ENCODE results near the gene ATP5F1C. TPM values are rescaled to one million over a fixed set of nuclear protein-coding genes. Genes with fewer than 3 reads are reported as not detected.

ATP5F1C gene
- total RNA-seq, 1 experiment from 2014 or later: 280 TPM

DNA sequence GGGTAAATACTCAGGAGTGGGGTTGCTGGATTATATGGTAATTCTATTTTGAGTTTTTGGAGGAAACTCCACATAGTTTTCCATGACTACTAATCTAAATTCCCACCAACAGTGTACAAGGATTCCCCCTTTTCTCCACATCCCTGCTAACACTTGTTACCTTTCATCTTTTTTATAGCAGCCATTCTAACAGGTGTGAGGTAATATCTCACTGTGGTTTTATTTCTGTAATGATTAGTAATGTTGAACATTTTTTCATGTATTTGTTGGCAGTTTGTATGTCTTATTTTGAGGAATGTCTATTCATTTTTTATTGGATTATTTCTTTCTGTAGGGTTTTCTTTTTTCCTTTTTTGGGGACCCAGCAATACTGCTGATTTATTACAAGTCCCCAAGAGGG, 45.2 kb downstream of the ATP5F1C start:
- Histone ChIP-seq H4K20me1 (ENCODE audit: control insufficient read depth, insufficient read depth, insufficient read length) (no peaks in the 10 kb centered on the region), H3K27me3 (ENCODE audit: insufficient read depth, low read length) (no peaks in the 10 kb centered on the region), H3K4ac (ENCODE audit: low read depth, low read length) (no peak overlapping the region), H3K23ac (ENCODE audit: insufficient read length, low read depth, low read length) (no peak overlapping the region), H3K56ac (ENCODE audit: insufficient read length, low read depth, low read length) (no peak overlapping the region), H2AK5ac (ENCODE audit: insufficient read length, low read length) (no peak overlapping the region), H4K5ac (ENCODE audit: insufficient read length, low read depth, low read length) (no peak overlapping the region), H2BK120ac (ENCODE audit: low read depth, low read length, poor library complexity, severe bottlenecking) (no peak overlapping the region), H3T11ph (ENCODE audit: low read length) (no peak overlapping the region), H2BK20ac (ENCODE audit: low read depth, low read length, poor library complexity, severe bottlenecking) (no peak overlapping the region), H3K79me1 (ENCODE audit: insufficient read depth, low read depth, low read length, poor library complexity, severe bottlenecking) (no peaks in the 10 kb centered on the region), H4K91ac (ENCODE audit: insufficient read length, low read depth, low read length) (no peak overlapping the region), H3K9me3 (ENCODE audit: control insufficient read depth, low read depth, low read length) (no peaks in the 10 kb centered on the region), H3K14ac (ENCODE audit: insufficient read depth, low read length) (no peak overlapping the region), H3K9ac (ENCODE audit: extremely low read depth, insufficient read length, low read length) (no peak overlapping the region), H3K23me2 (ENCODE audit: insufficient read length, low read depth, low read length, poor library complexity, severe bottlenecking) (no peaks in the 10 kb centered on the region), H3K4me2 (ENCODE audit: insufficient read depth, insufficient read length, low read length) (no peak overlapping the region), H3K4me1 (ENCODE audit: insufficient read depth, low read length) (peaks cover 2% of the 10 kb centered on the region; the same call in 1 of the 2 replicates), H3K79me2 (ENCODE audit: insufficient read depth, low read length) (no peaks in the 10 kb centered on the region; the same call in 1 of the 2 replicates), H3K18ac (ENCODE audit: insufficient read length, low read depth, low read length) (no peak overlapping the region), H2BK12ac (ENCODE audit: insufficient read length, low read depth, low read length) (no peak overlapping the region), H2AFZ (ENCODE audit: low read length) (no peak overlapping the region), H2BK15ac (ENCODE audit: low read depth, low read length) (no peak overlapping the region), H4K8ac (replicated peaks; ENCODE audit: insufficient read length, low read depth, low read length) (no peak overlapping the region), H2BK5ac (ENCODE audit: insufficient read length, low read length) (no peak overlapping the region), H3K27ac (ENCODE audit: insufficient read length, low read depth, low read length) (no peak overlapping the region)
- TF ChIP-seq, protein P1, sequence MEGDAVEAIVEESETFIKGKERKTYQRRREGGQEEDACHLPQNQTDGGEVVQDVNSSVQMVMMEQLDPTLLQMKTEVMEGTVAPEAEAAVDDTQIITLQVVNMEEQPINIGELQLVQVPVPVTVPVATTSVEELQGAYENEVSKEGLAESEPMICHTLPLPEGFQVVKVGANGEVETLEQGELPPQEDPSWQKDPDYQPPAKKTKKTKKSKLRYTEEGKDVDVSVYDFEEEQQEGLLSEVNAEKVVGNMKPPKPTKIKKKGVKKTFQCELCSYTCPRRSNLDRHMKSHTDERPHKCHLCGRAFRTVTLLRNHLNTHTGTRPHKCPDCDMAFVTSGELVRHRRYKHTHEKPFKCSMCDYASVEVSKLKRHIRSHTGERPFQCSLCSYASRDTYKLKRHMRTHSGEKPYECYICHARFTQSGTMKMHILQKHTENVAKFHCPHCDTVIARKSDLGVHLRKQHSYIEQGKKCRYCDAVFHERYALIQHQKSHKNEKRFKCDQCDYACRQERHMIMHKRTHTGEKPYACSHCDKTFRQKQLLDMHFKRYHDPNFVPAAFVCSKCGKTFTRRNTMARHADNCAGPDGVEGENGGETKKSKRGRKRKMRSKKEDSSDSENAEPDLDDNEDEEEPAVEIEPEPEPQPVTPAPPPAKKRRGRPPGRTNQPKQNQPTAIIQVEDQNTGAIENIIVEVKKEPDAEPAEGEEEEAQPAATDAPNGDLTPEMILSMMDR (conservative IDR thresholded peaks at IDR 0.05): no peak
- H3K36me3 Mint-ChIP-seq (ENCODE audit: insufficient read depth in 1 of 3, low read depth in 3 of 3): peaks cover 0 to 8% (median 8%) of the 10 kb centered on the region in 3 experiments; a peak in 3 of 7 replicates
- no peaks in the 10 kb centered on the region for H3K27me3 Mint-ChIP-seq (ENCODE audit: low read depth)
- H3K4me3 Mint-ChIP-seq: no peak overlapping the region
- no peaks in the 10 kb centered on the region for H3K9me3 Mint-ChIP-seq
- no peak for DNase-seq
- H3K4me1 Mint-ChIP-seq: peaks cover 8% of the 10 kb centered on the region in 2 experiments
- no peak overlapping the region; a peak in 1 of 7 replicates for H3K27ac Mint-ChIP-seq

Data from H9 (cell line).